GM12873 (cell line): ENCODE data around the gene LMBRD1.

Experiments
- CTCF ChIP-seq: IDR thresholded peaks from 2 replicates; pipeline ENCODE4 v1.5.1; 2012; ENCODE audit warnings: low read depth, mild to moderate bottlenecking, moderate library complexity, low read length, control low read depth; ENCODE audit not compliant: insufficient read depth; ENCODE audit errors: missing control alignments

The LMBRD1 gene

GRCh38 chr6:69627625-69628024 lies 169.2 kb downstream of the LMBRD1 start:
- no peak for TF ChIP-seq CTCF

- TF ChIP-seq CTCF = no peak
These were observed 171.9 kb downstream of the LMBRD1 start for GRCh38 chr6:69624944-69625343.
